Measurements from ENCODE around the gene TRIM38. TPM values are rescaled to one million over a fixed set of nuclear protein-coding genes. Genes with fewer than 3 reads are reported as not detected.

The TRIM38 gene
- total and polyA plus RNA-seq, 2 of the 13 experiments (the other 11 are each of a cell fraction or from before 2014, with no cell fraction given): 2.5 to 3.1 TPM

- peak; percentile 7; the same call in 1 of the 2 replicates for TF ChIP-seq DNMT3B (CRISPR knock-in tag; conservative IDR thresholded peaks at IDR 0.05)
- TF ChIP-seq GTF2F1 (IDR thresholded peaks at IDR 0.05; ENCODE audit: low read length): 0 out of 2 replicates have a peak, but pooled peaks have one; percentile 25
- TF ChIP-seq GMEB1 (CRISPR knock-in tag; IDR thresholded peaks at IDR 0.05; ENCODE audit: borderline replicate concordance): peak; percentile 45; the same call in 1 of the 2 replicates
- peak; percentile 9; the same call in 1 of the 2 replicates for TF ChIP-seq ZNF652 (CRISPR knock-in tag; IDR thresholded peaks at IDR 0.05; ENCODE audit: borderline replicate concordance, low read depth)
- no peak for TF ChIP-seq ZNF329 (CRISPR knock-in tag; IDR thresholded peaks at IDR 0.05; ENCODE audit: low read depth)
- peak; percentile 61; the same call in 1 of the 2 replicates for TF ChIP-seq ZMYM4 (CRISPR knock-in tag; IDR thresholded peaks at IDR 0.05)
- peak; percentile 89 for TF ChIP-seq HES4 (CRISPR knock-in tag; IDR thresholded peaks at IDR 0.05; ENCODE audit: borderline replicate concordance)
- no peak for TF ChIP-seq HMGA1 (CRISPR knock-in tag; conservative IDR thresholded peaks at IDR 0.05)
- TF ChIP-seq ASH2L (IDR thresholded peaks at IDR 0.05; ENCODE audit: insufficient read length, low read depth, low read length): peak; percentile 49
- peak; percentile 39; the same call in 1 of the 2 replicates for TF ChIP-seq MEIS1 (CRISPR knock-in tag; IDR thresholded peaks at IDR 0.05; ENCODE audit: borderline replicate concordance)
- peak; percentile 47; the same call in 1 of the 2 replicates for TF ChIP-seq SAFB2 (CRISPR knock-in tag; IDR thresholded peaks at IDR 0.05; ENCODE audit: borderline replicate concordance, low read depth)
- peak; percentile 69; the same call in 1 of the 2 replicates for TF ChIP-seq E2F1 (CRISPR knock-in tag; IDR thresholded peaks at IDR 0.05)
- no peak for TF ChIP-seq ZNF276 (CRISPR knock-in tag; IDR thresholded peaks at IDR 0.05; ENCODE audit: low read depth)
- TF ChIP-seq SMC3 (IDR thresholded peaks at IDR 0.05; ENCODE audit: low read length): no peak
- TF ChIP-seq KDM5A (IDR thresholded peaks at IDR 0.05; ENCODE audit: borderline replicate concordance, low read length): peak; percentile 43; the same call in 1 of the 2 replicates
- 0 out of 2 replicates have a peak, but pooled peaks have one; percentile 53 for TF ChIP-seq ZNF788 (CRISPR knock-in tag; IDR thresholded peaks at IDR 0.05; ENCODE audit: borderline replicate concordance)
- TF ChIP-seq ARHGAP35 (CRISPR knock-in tag; IDR thresholded peaks at IDR 0.05; ENCODE audit: borderline replicate concordance): 0 out of 2 replicates have a peak, but pooled peaks have one; percentile 62
- TF ChIP-seq LBX2 (CRISPR knock-in tag; IDR thresholded peaks at IDR 0.05; ENCODE audit: borderline replicate concordance): 0 out of 2 replicates have a peak, but pooled peaks have one; percentile 36
- TF ChIP-seq ZNF431 (CRISPR knock-in tag; IDR thresholded peaks at IDR 0.05; ENCODE audit: borderline replicate concordance, low read depth): peak; percentile 27; the same call in 1 of the 2 replicates
- 0 out of 2 replicates have a peak, but pooled peaks have one; percentile 71 for TF ChIP-seq ZKSCAN5 (CRISPR knock-in tag; IDR thresholded peaks at IDR 0.05)
- peak; percentile 56 for TF ChIP-seq POLR2AphosphoS5 (IDR thresholded peaks at IDR 0.05; ENCODE audit: low read depth, low read length)
- no peak for TF ChIP-seq ZNF577 (CRISPR knock-in tag; IDR thresholded peaks at IDR 0.05; ENCODE audit: borderline replicate concordance, low read depth)
- TF ChIP-seq ZSCAN12 (CRISPR knock-in tag; IDR thresholded peaks at IDR 0.05): no peak
- TF ChIP-seq NFATC3 (CRISPR knock-in tag; IDR thresholded peaks at IDR 0.05): no peak
Observed at GRCh38 chr6:26021350-26022131, 58.9 kb downstream of the TRIM38 start (continued).
